Heart left ventricle (tissue), 13 donors: ENCODE data around the gene ASCL2.

Source experiments
- CTCF ChIP-seq, 12 donors: fragments of 200-600 bp; sonication (generic) in 4 of 12; IDR thresholded peaks; one replicate each; pipeline versions ENCODE4 v1.5.0 to v1.8.0; 2018 to 2022; ENCODE audit warnings: antibody characterized with exemption in 12 of 12, mild to moderate bottlenecking in 5 of 12
- POLR2A ChIP-seq, 2 donors: fragments of 450-650 bp; IDR thresholded peaks; one replicate each; pipeline ENCODE4 v1.6.1; 2017; ENCODE audit warnings: antibody characterized with exemption in 2 of 2, mild to moderate bottlenecking in 2 of 2, moderate library complexity in 2 of 2
- donor health status: ischemic (EF 13 %, LVEDD 7.1; RV severe dilation, severe dysfunction).
- donor health status: DM: no; HTN: yes; CAD: no.
- donor health status: DM: no; HTN: no; CAD: no.
- donor health status: ischemic (EF 25% LVEDD 6.9; RV normal size, moderate dysfunction).
- donor health status: ischemic (EF 25% LVEDD 5.7; RV mildly dilated, moderate dysfunction).
- donor health status: ischemic (EF 35%, LVEDD 5.7; RV mildly dilated, moderate dysfunction).
- donor health status: nonischemic (EF 11% LVEDD 7.7; RV severe dilation, severe dysfunction).
- donor health status: DM: yes; HTN: yes; CAD: no.
- donor health status: PGD.
- donor health status: ischemic (EF 29% LVEDD 5.4; RV normal size, mild dysfunction).
- donor health status: nonischemic (EF 23%, LVEDD 6.1; RV moderate dilation, normal function).

- TF ChIP-seq CTCF (IDR thresholded peaks at IDR 0.05), result no peak
- no peak for TF ChIP-seq POLR2A (IDR thresholded peaks at IDR 0.05)
These were observed 44.4 kb upstream of the ASCL2 start for GRCh38 chr11:2314525-2315394.
